SU-DHL-6 (cell line): ENCODE results near the gene PARP14.

ENCODE experiments used
- H2AFZ ChIP-seq: fragments of 200-600 bp; sonication (generic); 2 replicates; pipeline ENCODE4 v1.6.1; 2014; ENCODE audit warnings: low read depth, mild to moderate bottlenecking, moderate library complexity, mixed read lengths, antibody characterized with exemption, low read length; ENCODE audit not compliant: severe bottlenecking
- H3F3A ChIP-seq: fragments of 200-600 bp; shearing (Covaris generic); 2 replicates; pipeline ENCODE4 v1.6.0; 2016; ENCODE audit warnings: antibody characterized with exemption, mild to moderate bottlenecking; ENCODE audit not compliant: insufficient read depth
- H3K27ac ChIP-seq: fragments of 200-600 bp; sonication (generic); 2 replicates; pipeline ENCODE4 v1.5.1; 2016; ENCODE audit warnings: low read depth, mild to moderate bottlenecking, low read length, moderate library complexity, mixed read lengths
- H3K27me3 ChIP-seq: fragments of 200-600 bp; sonication (generic), shearing (Covaris generic); 2 replicates; pipeline ENCODE4 v1.6.0; 2014; ENCODE audit warnings: mild to moderate bottlenecking, low read length
- H3K36me3 ChIP-seq: fragments of 200-600 bp; sonication (generic); 2 replicates; pipeline ENCODE4 v1.6.1; 2014; ENCODE audit warnings: mild to moderate bottlenecking, low read length, mixed read lengths
- H3K4me2 ChIP-seq: fragments of 300-600, 200-600 bp; shearing (Covaris generic), sonication (generic); 2 replicates; pipeline ENCODE4 v1.6.0; 2014; ENCODE audit warnings: low read length, low read depth, mild to moderate bottlenecking; ENCODE audit not compliant: poor library complexity, severe bottlenecking
- H3K4me3 ChIP-seq: fragments of 200-600 bp; sonication (generic); 2 replicates; pipeline ENCODE4 v1.5.1; 2014; ENCODE audit warnings: antibody characterized with exemption, low read length, mild to moderate bottlenecking, mixed read lengths; ENCODE audit not compliant: insufficient read depth, poor library complexity, severe bottlenecking
- H3K79me2 ChIP-seq: fragments of 200-600 bp; sonication (generic); 2 replicates; pipeline ENCODE4 v1.6.1; 2014; ENCODE audit warnings: mild to moderate bottlenecking, low read length, moderate library complexity; ENCODE audit not compliant: insufficient read depth
- H3K9ac ChIP-seq: fragments of 200-600 bp; sonication (generic); 2 replicates; pipeline ENCODE4 v1.7.0; 2014; ENCODE audit warnings: mild to moderate bottlenecking, low read length
- H3K9me2 ChIP-seq: fragments of 200-600 bp; sonication (generic); replicated peaks from 2 replicates; pipeline ENCODE4 v1.6.1; 2014; ENCODE audit warnings: low read length; ENCODE audit not compliant: insufficient read depth
- H3K9me3 ChIP-seq: fragments of 200-600 bp; sonication (generic); 2 replicates; pipeline ENCODE4 v1.6.1; 2014; ENCODE audit warnings: low read length, mixed read lengths; ENCODE audit not compliant: insufficient read depth
- H4K20me1 ChIP-seq: fragments of 200-600 bp; sonication (generic); 2 replicates; pipeline ENCODE4 v1.6.1; 2014; ENCODE audit warnings: low read depth, mild to moderate bottlenecking, antibody characterized with exemption, low read length, moderate library complexity, mixed read lengths
- CTCF ChIP-seq: fragments of 200-600 bp; sonication (generic); IDR thresholded peaks from one replicate; pipeline ENCODE4 v1.5.1; 2017; ENCODE audit warnings: antibody characterized with exemption, mild to moderate bottlenecking, low read length, moderate library complexity; ENCODE audit not compliant: insufficient read depth, poor library complexity, severe bottlenecking
- EZH2phosphoT487 ChIP-seq: fragments of 200-600 bp; sonication (generic), shearing (Covaris generic); conservative IDR thresholded peaks from 2 replicates; pipeline ENCODE4 v1.6.1; 2018; ENCODE audit warnings: mild to moderate bottlenecking, antibody characterized with exemption, low read length, moderate library complexity, mixed read lengths

The PARP14 gene

DNA sequence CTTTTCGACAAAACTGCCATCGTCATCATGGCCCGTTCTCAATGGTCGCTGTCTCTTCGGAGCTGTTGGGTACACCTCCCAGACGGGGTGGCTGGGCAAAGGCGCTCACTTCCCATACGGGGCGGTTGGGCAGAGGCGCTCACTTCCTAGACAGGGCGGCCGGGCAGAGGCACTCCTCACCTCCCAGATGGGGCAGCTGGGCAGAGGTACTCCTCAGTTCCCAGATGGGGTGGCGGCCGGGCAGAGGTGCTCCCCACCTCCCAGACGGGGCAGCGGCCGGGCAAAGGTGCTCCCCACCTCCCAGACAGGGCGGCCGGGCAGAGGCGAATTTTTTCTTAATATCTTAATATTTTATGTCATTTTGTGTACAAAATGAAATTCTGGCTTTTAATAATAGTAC lies 44.5 kb downstream of the PARP14 start:
- no peak overlapping the region for H3K27ac ChIP-seq
- H3K9me3 ChIP-seq = no peaks in the 10 kb centered on the region
- H3K4me3 ChIP-seq = no peak overlapping the region
- no peak overlapping the region for H3K4me2 ChIP-seq
- no peaks in the 10 kb centered on the region for H3F3A ChIP-seq
- H3K9me2 ChIP-seq = no peaks in the 10 kb centered on the region
- no peaks in the 10 kb centered on the region for H4K20me1 ChIP-seq
- no peaks in the 10 kb centered on the region for H3K79me2 ChIP-seq
- H2AFZ ChIP-seq = no peak overlapping the region
- H3K9ac ChIP-seq = no peak overlapping the region
- H3K36me3 ChIP-seq = no peaks in the 10 kb centered on the region
- H3K27me3 ChIP-seq = no peaks in the 10 kb centered on the region
- TF ChIP-seq EZH2phosphoT487 = no peak
- TF ChIP-seq CTCF = no peak

GRCh38 chr3:122727294-122727693 lies 46.7 kb downstream of the PARP14 start:
- no peak for TF ChIP-seq EZH2phosphoT487
- TF ChIP-seq CTCF = no peak
- Histone ChIP-seq H3K79me2 (no peaks in the 10 kb centered on the region), H3K9me3 (no peaks in the 10 kb centered on the region), H3K27ac (no peak overlapping the region), H3K9ac (no peak overlapping the region), H3K4me3 (no peak overlapping the region), H3K4me2 (no peak overlapping the region), H3F3A (no peaks in the 10 kb centered on the region), H2AFZ (no peak overlapping the region), H3K36me3 (no peaks in the 10 kb centered on the region), H3K27me3 (no peaks in the 10 kb centered on the region), H3K9me2 (no peaks in the 10 kb centered on the region), H4K20me1 (no peaks in the 10 kb centered on the region)

- H3F3A ChIP-seq = no peaks in the 10 kb centered on the region
- no peaks in the 10 kb centered on the region for H4K20me1 ChIP-seq
- H3K9ac ChIP-seq = no peak overlapping the region
- H2AFZ ChIP-seq = no peak overlapping the region
- H3K79me2 ChIP-seq = no peaks in the 10 kb centered on the region
- no peak for TF ChIP-seq EZH2phosphoT487
- no peak for TF ChIP-seq CTCF
- no peak overlapping the region for H3K27ac ChIP-seq
- H3K36me3 ChIP-seq = no peaks in the 10 kb centered on the region
- no peaks in the 10 kb centered on the region for H3K27me3 ChIP-seq
- H3K9me3 ChIP-seq = no peaks in the 10 kb centered on the region
- no peak overlapping the region for H3K4me2 ChIP-seq
- H3K4me3 ChIP-seq = no peak overlapping the region
- no peaks in the 10 kb centered on the region for H3K9me2 ChIP-seq
Observed at GRCh38 chr3:122727766-122728165, 47.1 kb downstream of the PARP14 start.
